ENCODE data around the gene TMEM263. TPM values are rescaled to one million over a fixed set of nuclear protein-coding genes. Genes with fewer than 3 reads are reported as not detected.

TMEM263 gene
- total and polyA plus RNA-seq, 2 donors (not counting 3 experiments of a cell fraction or from before 2014, with no cell fraction given) = 22.5 to 72.5 TPM

DNA sequence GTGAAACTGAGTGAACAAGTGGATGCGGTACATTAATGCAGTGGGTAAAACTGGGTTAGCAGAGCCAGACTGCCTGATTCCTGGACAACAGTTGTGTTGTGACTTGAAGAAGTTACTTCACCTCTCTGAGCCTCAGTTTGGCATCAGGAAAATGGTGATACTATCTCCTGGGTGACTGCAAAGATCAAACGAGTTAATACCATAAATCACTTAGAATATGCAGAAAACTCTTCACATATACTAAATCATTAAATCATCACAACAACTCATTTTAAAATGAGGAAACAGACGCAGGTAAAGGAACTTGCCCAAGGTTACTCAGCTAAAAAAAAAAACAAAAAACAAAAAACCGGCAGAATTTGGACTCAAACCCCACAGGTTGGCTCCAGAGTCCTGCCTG lies 30.4 kb downstream of the TMEM263 start:
- dilution Hi-C loops (cut with MboI; ENCODE audit: extremely low pct_ligation_motif_present, low sequenced_read_pairs) = no loop called here
- no peak for FAIRE-seq

More for the DNA sequence above, 30.4 kb downstream of the TMEM263 start:
- no peaks in the 10 kb centered on the region for H4K20me1 ChIP-seq (replicated peaks; ENCODE audit: control insufficient read depth, extremely low read depth, insufficient read depth, low read length)
- CTCF ChIA-PET = interaction anchor here (0.7 to 2.4 kb wide), 5 partner anchors 20 to 119 kb away, joined by 3 to 7 read pairs (median 5); partner anchors contain the start of gene TMEM263
- H3K27ac ChIP-seq (ENCODE audit: insufficient read depth, low read depth, low read length) = peak overlapping the region; percentile 68
- H3K79me2 ChIP-seq (ENCODE audit: control insufficient read depth, insufficient read depth, low read length) = no peaks in the 10 kb centered on the region
- peaks cover 0 to 2% of the 10 kb centered on the region in 2 experiments for H3K36me3 ChIP-seq (ENCODE audit: control insufficient read depth in 2 of 2, extremely low read depth in 1 of 2, insufficient read depth in 2 of 2, low read length in 2 of 2)
- no peak for TF ChIP-seq EZH2 (IDR thresholded peaks at IDR 0.05; ENCODE audit: borderline replicate concordance, low read depth, low read length, severe bottlenecking)
- TF ChIP-seq, protein P1, sequence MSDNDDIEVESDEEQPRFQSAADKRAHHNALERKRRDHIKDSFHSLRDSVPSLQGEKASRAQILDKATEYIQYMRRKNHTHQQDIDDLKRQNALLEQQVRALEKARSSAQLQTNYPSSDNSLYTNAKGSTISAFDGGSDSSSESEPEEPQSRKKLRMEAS (IDR thresholded peaks at IDR 0.05; ENCODE audit: insufficient read depth, insufficient read length) = no peak
- no peak for TF ChIP-seq JUN (IDR thresholded peaks at IDR 0.05; ENCODE audit: borderline replicate concordance, insufficient read depth, insufficient read length, low read depth)
- TF ChIP-seq, protein P2, sequence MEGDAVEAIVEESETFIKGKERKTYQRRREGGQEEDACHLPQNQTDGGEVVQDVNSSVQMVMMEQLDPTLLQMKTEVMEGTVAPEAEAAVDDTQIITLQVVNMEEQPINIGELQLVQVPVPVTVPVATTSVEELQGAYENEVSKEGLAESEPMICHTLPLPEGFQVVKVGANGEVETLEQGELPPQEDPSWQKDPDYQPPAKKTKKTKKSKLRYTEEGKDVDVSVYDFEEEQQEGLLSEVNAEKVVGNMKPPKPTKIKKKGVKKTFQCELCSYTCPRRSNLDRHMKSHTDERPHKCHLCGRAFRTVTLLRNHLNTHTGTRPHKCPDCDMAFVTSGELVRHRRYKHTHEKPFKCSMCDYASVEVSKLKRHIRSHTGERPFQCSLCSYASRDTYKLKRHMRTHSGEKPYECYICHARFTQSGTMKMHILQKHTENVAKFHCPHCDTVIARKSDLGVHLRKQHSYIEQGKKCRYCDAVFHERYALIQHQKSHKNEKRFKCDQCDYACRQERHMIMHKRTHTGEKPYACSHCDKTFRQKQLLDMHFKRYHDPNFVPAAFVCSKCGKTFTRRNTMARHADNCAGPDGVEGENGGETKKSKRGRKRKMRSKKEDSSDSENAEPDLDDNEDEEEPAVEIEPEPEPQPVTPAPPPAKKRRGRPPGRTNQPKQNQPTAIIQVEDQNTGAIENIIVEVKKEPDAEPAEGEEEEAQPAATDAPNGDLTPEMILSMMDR (IDR thresholded peaks at IDR 0.05; ENCODE audit: extremely low read depth in 1 of 2, insufficient read depth in 1 of 2, low read depth in 1 of 2, low read length in 2 of 2) = no peak
- no peak for TF ChIP-seq POLR2AphosphoS5 (IDR thresholded peaks at IDR 0.05; ENCODE audit: insufficient read depth, low read depth, low read length)
- no peaks in the 10 kb centered on the region for H3K9me3 ChIP-seq (replicated peaks; ENCODE audit: control insufficient read depth, insufficient read depth, low read length)
- H3K9me1 ChIP-seq (replicated peaks; ENCODE audit: control insufficient read depth, extremely low read depth, insufficient read depth, low read length) = no peaks in the 10 kb centered on the region
- peak overlapping the region; percentile 87 for H2AFZ ChIP-seq (ENCODE audit: low read depth, low read length)
- H3K4me3 ChIP-seq (replicated peaks in 1 of 3; ENCODE audit: insufficient read depth in 1 of 3, low read depth in 1 of 3, low read length in 3 of 3) = peak overlapping the region; percentile 62 to 79 (median 78)
- no TSS peak for BruUV-seq (replicated peaks)
- peak overlapping the region; percentile 82 for H3K4me2 ChIP-seq (ENCODE audit: insufficient read depth, low read length)
- intact Hi-C loops (cut with micrococcal nuclease) = loop anchor here (1.0 to 2.0 kb wide), 2 partner anchors 41 to 71 kb away; no protein-coding TSS in a partner anchor
- no peaks in the 10 kb centered on the region for H3K27me3 ChIP-seq (ENCODE audit: control insufficient read depth in 2 of 2, insufficient read depth in 2 of 2, low read length in 2 of 2)
- no peak for DNase-seq (ENCODE audit: low read depth, low spot score)
- POLR2A ChIA-PET = interaction anchor here (1.2 to 2.7 kb wide), 3 partner anchors 9 to 30 kb away, joined by 3 to 21 read pairs (median 6); partner anchors contain the start of gene TMEM263
- H3K4me1 ChIP-seq (ENCODE audit: control insufficient read depth, extremely low read depth, insufficient read depth, low read length) = peaks cover 16% of the 10 kb centered on the region
- H3K9ac ChIP-seq (replicated peaks; ENCODE audit: extremely low read depth, insufficient read depth, low read length) = peak overlapping the region; percentile 61
